Measurements from ENCODE around the gene LCORL. TPM values are rescaled to one million over a fixed set of nuclear protein-coding genes. Genes with fewer than 3 reads are reported as not detected.

LCORL gene
- total and polyA plus RNA-seq, 2 of the 4 experiments (the other 2 are of a cell fraction): 2.1 to 5.0 TPM

DNA sequence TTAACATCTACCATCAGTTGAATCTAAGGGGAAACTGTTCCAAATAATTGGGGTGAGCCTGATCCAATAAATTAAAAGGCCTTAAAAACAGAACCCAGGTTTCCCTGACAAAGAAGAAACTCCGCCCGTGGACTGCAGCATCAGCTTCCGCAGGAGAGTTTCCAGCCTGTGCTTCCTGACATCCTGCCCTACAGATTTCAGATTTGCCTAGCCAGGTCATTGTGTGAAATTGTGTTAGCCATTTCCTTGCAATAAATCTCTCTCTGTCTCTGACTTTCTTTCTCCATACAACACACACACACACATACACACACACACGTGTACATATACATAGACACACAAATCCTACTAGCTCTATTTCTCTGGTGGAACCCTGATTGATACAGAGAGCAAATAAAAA, 48.3 kb upstream of the LCORL start:
- no peaks in the 10 kb centered on the region for H3K4me1 ChIP-seq (ENCODE audit: control insufficient read depth, insufficient read depth, low read length)
- no peak overlapping the region for H3K18ac ChIP-seq (ENCODE audit: low read depth, low read length)
- H2BK20ac ChIP-seq (ENCODE audit: low read depth, low read length): no peak overlapping the region
- no peak overlapping the region for H4K5ac ChIP-seq (ENCODE audit: low read depth, low read length)
- H3K14ac ChIP-seq (replicated peaks; ENCODE audit: low read depth, low read length): no peak overlapping the region
- no peak overlapping the region for H4K8ac ChIP-seq (ENCODE audit: low read depth in 2 of 2, low read length in 2 of 2)
- ChIA-PET POLR2A (ENCODE audit: unreplicated experiment) (no interaction called here), CTCF (interaction anchor here (1.0 kb wide), 1 partner anchor 12 kb away, joined by 3 read pairs; no protein-coding TSS in a partner anchor)
- intact Hi-C loops (cut with micrococcal nuclease): no loop called here
- H4K20me1 ChIP-seq (ENCODE audit: insufficient read depth, low read length): no peaks in the 10 kb centered on the region
- WGBS, 2 experiments (ENCODE audit: extremely low coverage in 2 of 2, insufficient read length in 1 of 2): no CpG with 5 or more reads among the region's 4 CpGs
- no peak overlapping the region for H2BK5ac ChIP-seq (ENCODE audit: low read depth, low read length, poor library complexity, severe bottlenecking)
- H4K91ac ChIP-seq (ENCODE audit: insufficient read depth, low read depth, low read length): no peak overlapping the region
- no peak overlapping the region for H3K9ac ChIP-seq (ENCODE audit: low read depth, low read length)
- no peaks in the 10 kb centered on the region for H3K36me3 ChIP-seq (ENCODE audit: control insufficient read depth, insufficient read depth, low read length)
- H3K56ac ChIP-seq (ENCODE audit: extremely low read depth, insufficient read depth, low read length): no peak overlapping the region
- no peak overlapping the region for H3K27ac ChIP-seq (ENCODE audit: insufficient read depth, low read length)
- no peak overlapping the region for H2AFZ ChIP-seq (replicated peaks; ENCODE audit: low read length, poor library complexity)
- H3K9me1 ChIP-seq (ENCODE audit: insufficient read depth, low read length): no peaks in the 10 kb centered on the region
- ATAC-seq (ENCODE audit: low read depth) (no peak), DNase-seq (no peak)
- no peak overlapping the region for H2BK15ac ChIP-seq (ENCODE audit: low read depth, low read length)
- H3K23ac ChIP-seq (ENCODE audit: low read depth, low read length): no peak overlapping the region
- H2AK5ac ChIP-seq (ENCODE audit: low read depth, low read length): no peak overlapping the region
- TF ChIP-seq POLR2A (IDR thresholded peaks at IDR 0.05; ENCODE audit: low read depth, low read length): no peak
- TF ChIP-seq MAZ (IDR thresholded peaks at IDR 0.05; ENCODE audit: borderline replicate concordance, low read depth, low read length): no peak
- TF ChIP-seq RAD21 (IDR thresholded peaks at IDR 0.05; ENCODE audit: low read length): no peak
- TF ChIP-seq NFE2L2 (IDR thresholded peaks at IDR 0.05; ENCODE audit: low read depth, low read length): no peak
- no peak for TF ChIP-seq FOS (IDR thresholded peaks at IDR 0.05; ENCODE audit: low read depth, low read length)
- TF ChIP-seq, protein P1, sequence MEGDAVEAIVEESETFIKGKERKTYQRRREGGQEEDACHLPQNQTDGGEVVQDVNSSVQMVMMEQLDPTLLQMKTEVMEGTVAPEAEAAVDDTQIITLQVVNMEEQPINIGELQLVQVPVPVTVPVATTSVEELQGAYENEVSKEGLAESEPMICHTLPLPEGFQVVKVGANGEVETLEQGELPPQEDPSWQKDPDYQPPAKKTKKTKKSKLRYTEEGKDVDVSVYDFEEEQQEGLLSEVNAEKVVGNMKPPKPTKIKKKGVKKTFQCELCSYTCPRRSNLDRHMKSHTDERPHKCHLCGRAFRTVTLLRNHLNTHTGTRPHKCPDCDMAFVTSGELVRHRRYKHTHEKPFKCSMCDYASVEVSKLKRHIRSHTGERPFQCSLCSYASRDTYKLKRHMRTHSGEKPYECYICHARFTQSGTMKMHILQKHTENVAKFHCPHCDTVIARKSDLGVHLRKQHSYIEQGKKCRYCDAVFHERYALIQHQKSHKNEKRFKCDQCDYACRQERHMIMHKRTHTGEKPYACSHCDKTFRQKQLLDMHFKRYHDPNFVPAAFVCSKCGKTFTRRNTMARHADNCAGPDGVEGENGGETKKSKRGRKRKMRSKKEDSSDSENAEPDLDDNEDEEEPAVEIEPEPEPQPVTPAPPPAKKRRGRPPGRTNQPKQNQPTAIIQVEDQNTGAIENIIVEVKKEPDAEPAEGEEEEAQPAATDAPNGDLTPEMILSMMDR (conservative IDR thresholded peaks at IDR 0.05; ENCODE audit: low read depth, low read length): no peak
- TF ChIP-seq, protein P2, sequence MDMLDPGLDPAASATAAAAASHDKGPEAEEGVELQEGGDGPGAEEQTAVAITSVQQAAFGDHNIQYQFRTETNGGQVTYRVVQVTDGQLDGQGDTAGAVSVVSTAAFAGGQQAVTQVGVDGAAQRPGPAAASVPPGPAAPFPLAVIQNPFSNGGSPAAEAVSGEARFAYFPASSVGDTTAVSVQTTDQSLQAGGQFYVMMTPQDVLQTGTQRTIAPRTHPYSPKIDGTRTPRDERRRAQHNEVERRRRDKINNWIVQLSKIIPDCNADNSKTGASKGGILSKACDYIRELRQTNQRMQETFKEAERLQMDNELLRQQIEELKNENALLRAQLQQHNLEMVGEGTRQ (IDR thresholded peaks at IDR 0.05; ENCODE audit: low read depth, low read length): no peak
- TF ChIP-seq RFX5 (IDR thresholded peaks at IDR 0.05; ENCODE audit: low read depth, low read length): no peak
- TF ChIP-seq MAFK (IDR thresholded peaks at IDR 0.05; ENCODE audit: low read depth, low read length): no peak
- no peak for TF ChIP-seq RCOR1 (IDR thresholded peaks at IDR 0.05; ENCODE audit: insufficient replicate concordance, low read length)
- H2AK9ac ChIP-seq (replicated peaks; ENCODE audit: low read depth, low read length, poor library complexity): no peak overlapping the region
- BruUV-seq (replicated peaks): no TSS peak
- no peak overlapping the region for H3K4me2 ChIP-seq (ENCODE audit: low read depth, low read length)
- no peak overlapping the region for H3K4ac ChIP-seq (ENCODE audit: low read depth, low read length)
- H2BK120ac ChIP-seq (ENCODE audit: low read depth, low read length): no peak overlapping the region
- H3K9me3 ChIP-seq (ENCODE audit: control insufficient read depth, insufficient read depth, low read length): no peaks in the 10 kb centered on the region
- no peaks in the 10 kb centered on the region for H3K79me1 ChIP-seq (ENCODE audit: low read depth in 1 of 2, low read length in 2 of 2)
- in situ Hi-C loops (cut with MboI; ENCODE audit: low sequenced_read_pairs): no loop called here
- H3K27me3 ChIP-seq (ENCODE audit: control insufficient read depth, insufficient read depth, low read length): no peaks in the 10 kb centered on the region
- dilution Hi-C loops (cut with HindIII; ENCODE audit: low sequenced_read_pairs, unreplicated experiment): no loop called here
- H3K4me3 ChIP-seq (ENCODE audit: insufficient read depth, low read depth, low read length): no peak overlapping the region
